ENCODE measurements around the gene GCK.

DNA sequence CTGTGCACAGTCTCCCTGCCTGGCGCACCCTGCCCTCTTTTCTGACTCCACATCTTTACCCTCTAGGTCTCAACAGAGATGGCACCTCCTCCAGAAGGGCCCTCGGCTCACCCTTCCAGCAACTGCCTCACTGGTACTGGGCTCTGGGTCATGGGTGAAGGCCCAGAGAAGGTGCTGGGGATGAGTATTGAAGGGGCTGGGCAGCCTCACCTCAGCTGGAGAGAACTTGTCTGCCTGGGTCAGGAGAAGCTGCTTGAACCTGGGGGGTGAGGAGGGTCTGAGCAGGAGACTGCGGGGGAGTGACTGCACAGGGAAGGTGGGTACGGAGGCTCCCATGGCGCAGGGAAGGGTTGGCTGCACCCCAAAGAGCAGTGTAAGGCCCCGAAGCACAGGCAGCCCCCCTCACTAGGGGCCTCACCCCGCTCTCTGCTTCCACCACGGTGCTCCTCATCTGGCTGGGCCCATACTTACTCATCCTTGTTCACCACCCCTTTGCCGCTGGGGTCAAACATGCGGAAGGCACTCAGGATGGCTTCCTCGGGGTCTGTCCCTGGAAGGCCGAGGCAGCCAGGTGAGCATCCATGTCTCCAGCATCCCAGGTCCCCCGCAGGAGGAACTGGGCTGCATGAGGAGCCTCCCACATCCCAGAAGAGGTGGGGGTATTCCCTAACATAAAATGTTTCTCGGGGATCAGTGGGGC is 49.8 kb downstream of the GCK start:
- no peak for TF ChIP-seq EGR1 (IDR thresholded peaks at IDR 0.05; ENCODE audit: low read depth in 2 of 2)
- no peak for TF ChIP-seq RAD21 (IDR thresholded peaks at IDR 0.05)
